DOHH2 (cell line): Measurements from ENCODE around the gene TRPM1.

ENCODE experiments used
- CTCF ChIP-seq: fragments of 200-600 bp; sonication (generic); IDR thresholded peaks from one replicate; pipeline ENCODE4 v1.5.1; 2014; ENCODE audit warnings: antibody characterized with exemption, mild to moderate bottlenecking, low read depth, low read length; ENCODE audit not compliant: poor library complexity, severe bottlenecking
- EZH2phosphoT487 ChIP-seq: fragments of 200-600 bp; sonication (generic); IDR thresholded peaks from 2 replicates; pipeline ENCODE4 v1.6.1; 2017; ENCODE audit warnings: borderline replicate concordance, mild to moderate bottlenecking, antibody characterized with exemption, low read length, moderate library complexity, mixed read lengths

- TF ChIP-seq CTCF (no peak), EZH2phosphoT487 (no peak)
Measured at GRCh38 chr15:31050953-31051352, 50.6 kb downstream of the TRPM1 start.
